Measurements from ENCODE around the gene FUNDC2.
A peak's percentile ranks its signal among the peaks of the same experiment; 100 is the strongest.

Gene FUNDC2

GRCh38 chrX:155070975-155071693 is 44.5 kb downstream of the FUNDC2 start, which contains the start of the genes BRCC3, CMC4 and MTCP1 (continued):
- TF ChIP-seq, protein P1, sequence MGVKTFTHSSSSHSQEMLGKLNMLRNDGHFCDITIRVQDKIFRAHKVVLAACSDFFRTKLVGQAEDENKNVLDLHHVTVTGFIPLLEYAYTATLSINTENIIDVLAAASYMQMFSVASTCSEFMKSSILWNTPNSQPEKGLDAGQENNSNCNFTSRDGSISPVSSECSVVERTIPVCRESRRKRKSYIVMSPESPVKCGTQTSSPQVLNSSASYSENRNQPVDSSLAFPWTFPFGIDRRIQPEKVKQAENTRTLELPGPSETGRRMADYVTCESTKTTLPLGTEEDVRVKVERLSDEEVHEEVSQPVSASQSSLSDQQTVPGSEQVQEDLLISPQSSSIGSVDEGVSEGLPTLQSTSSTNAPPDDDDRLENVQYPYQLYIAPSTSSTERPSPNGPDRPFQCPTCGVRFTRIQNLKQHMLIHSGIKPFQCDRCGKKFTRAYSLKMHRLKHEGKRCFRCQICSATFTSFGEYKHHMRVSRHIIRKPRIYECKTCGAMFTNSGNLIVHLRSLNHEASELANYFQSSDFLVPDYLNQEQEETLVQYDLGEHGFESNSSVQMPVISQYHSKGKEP (tag by site-specific recombination; IDR thresholded peaks at IDR 0.05) = no peak
- TF ChIP-seq ZNF585B (tag by site-specific recombination; IDR thresholded peaks at IDR 0.05) (no peak), ZNF2 (tag by site-specific recombination; IDR thresholded peaks at IDR 0.05) (peak; percentile 62; the same call in 1 of the 2 replicates), SP3 (tag by site-specific recombination; IDR thresholded peaks at IDR 0.05) (peak; percentile 49), GLIS1 (tag by site-specific recombination; IDR thresholded peaks at IDR 0.05) (peak; percentile 32; the same call in 1 of the 2 replicates), ZNF223 (tag by site-specific recombination; IDR thresholded peaks at IDR 0.05) (peak; percentile 96), ZNF292 (tag by site-specific recombination; IDR thresholded peaks at IDR 0.05; ENCODE audit: borderline replicate concordance, low read depth) (no peak), KLF10 (tag by site-specific recombination; IDR thresholded peaks at IDR 0.05) (peak; percentile 35; the same call in 1 of the 2 replicates), ZFP69B (tag by site-specific recombination; IDR thresholded peaks at IDR 0.05) (peak; percentile 92), PRDM10 (tag by site-specific recombination; IDR thresholded peaks at IDR 0.05) (peak; percentile 77), ZNF701 (tag by site-specific recombination; IDR thresholded peaks at IDR 0.05) (no peak), EGR2 (tag by site-specific recombination; IDR thresholded peaks at IDR 0.05; ENCODE audit: low read depth) (no peak), GLI2 (tag by site-specific recombination; IDR thresholded peaks at IDR 0.05; ENCODE audit: borderline replicate concordance, low read depth) (no peak), ZBTB48 (tag by site-specific recombination; IDR thresholded peaks at IDR 0.05) (0 out of 2 replicates have a peak, but pooled peaks have one; percentile 26), ZNF391 (tag by site-specific recombination; IDR thresholded peaks at IDR 0.05; ENCODE audit: borderline replicate concordance, low read depth) (0 out of 2 replicates have a peak, but pooled peaks have one; percentile 48), ZFP37 (tag by site-specific recombination; IDR thresholded peaks at IDR 0.05) (peak; percentile 81), ZNF677 (tag by site-specific recombination; IDR thresholded peaks at IDR 0.05) (no peak), ZXDB (tag by site-specific recombination; IDR thresholded peaks at IDR 0.05) (peak; percentile 61; the same call in 1 of the 2 replicates), ZSCAN30 (tag by site-specific recombination; IDR thresholded peaks at IDR 0.05) (peak; percentile 44; the same call in 1 of the 2 replicates), ZNF366 (tag by site-specific recombination; conservative IDR thresholded peaks at IDR 0.05) (no peak), ZNF335 (tag by site-specific recombination; conservative IDR thresholded peaks at IDR 0.05) (0 out of 2 replicates have a peak, but pooled peaks have one; percentile 65)
- TF ChIP-seq, protein P2, sequence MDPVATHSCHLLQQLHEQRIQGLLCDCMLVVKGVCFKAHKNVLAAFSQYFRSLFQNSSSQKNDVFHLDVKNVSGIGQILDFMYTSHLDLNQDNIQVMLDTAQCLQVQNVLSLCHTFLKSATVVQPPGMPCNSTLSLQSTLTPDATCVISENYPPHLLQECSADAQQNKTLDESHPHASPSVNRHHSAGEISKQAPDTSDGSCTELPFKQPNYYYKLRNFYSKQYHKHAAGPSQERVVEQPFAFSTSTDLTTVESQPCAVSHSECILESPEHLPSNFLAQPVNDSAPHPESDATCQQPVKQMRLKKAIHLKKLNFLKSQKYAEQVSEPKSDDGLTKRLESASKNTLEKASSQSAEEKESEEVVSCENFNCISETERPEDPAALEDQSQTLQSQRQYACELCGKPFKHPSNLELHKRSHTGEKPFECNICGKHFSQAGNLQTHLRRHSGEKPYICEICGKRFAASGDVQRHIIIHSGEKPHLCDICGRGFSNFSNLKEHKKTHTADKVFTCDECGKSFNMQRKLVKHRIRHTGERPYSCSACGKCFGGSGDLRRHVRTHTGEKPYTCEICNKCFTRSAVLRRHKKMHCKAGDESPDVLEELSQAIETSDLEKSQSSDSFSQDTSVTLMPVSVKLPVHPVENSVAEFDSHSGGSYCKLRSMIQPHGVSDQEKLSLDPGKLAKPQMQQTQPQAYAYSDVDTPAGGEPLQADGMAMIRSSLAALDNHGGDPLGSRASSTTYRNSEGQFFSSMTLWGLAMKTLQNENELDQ (tag by site-specific recombination; IDR thresholded peaks at IDR 0.05; ENCODE audit: low read depth) = no peak
- TF ChIP-seq, protein P3, sequence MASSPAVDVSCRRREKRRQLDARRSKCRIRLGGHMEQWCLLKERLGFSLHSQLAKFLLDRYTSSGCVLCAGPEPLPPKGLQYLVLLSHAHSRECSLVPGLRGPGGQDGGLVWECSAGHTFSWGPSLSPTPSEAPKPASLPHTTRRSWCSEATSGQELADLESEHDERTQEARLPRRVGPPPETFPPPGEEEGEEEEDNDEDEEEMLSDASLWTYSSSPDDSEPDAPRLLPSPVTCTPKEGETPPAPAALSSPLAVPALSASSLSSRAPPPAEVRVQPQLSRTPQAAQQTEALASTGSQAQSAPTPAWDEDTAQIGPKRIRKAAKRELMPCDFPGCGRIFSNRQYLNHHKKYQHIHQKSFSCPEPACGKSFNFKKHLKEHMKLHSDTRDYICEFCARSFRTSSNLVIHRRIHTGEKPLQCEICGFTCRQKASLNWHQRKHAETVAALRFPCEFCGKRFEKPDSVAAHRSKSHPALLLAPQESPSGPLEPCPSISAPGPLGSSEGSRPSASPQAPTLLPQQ (tag by site-specific recombination; IDR thresholded peaks at IDR 0.05) = peak; percentile 89
- TF ChIP-seq, protein P4, sequence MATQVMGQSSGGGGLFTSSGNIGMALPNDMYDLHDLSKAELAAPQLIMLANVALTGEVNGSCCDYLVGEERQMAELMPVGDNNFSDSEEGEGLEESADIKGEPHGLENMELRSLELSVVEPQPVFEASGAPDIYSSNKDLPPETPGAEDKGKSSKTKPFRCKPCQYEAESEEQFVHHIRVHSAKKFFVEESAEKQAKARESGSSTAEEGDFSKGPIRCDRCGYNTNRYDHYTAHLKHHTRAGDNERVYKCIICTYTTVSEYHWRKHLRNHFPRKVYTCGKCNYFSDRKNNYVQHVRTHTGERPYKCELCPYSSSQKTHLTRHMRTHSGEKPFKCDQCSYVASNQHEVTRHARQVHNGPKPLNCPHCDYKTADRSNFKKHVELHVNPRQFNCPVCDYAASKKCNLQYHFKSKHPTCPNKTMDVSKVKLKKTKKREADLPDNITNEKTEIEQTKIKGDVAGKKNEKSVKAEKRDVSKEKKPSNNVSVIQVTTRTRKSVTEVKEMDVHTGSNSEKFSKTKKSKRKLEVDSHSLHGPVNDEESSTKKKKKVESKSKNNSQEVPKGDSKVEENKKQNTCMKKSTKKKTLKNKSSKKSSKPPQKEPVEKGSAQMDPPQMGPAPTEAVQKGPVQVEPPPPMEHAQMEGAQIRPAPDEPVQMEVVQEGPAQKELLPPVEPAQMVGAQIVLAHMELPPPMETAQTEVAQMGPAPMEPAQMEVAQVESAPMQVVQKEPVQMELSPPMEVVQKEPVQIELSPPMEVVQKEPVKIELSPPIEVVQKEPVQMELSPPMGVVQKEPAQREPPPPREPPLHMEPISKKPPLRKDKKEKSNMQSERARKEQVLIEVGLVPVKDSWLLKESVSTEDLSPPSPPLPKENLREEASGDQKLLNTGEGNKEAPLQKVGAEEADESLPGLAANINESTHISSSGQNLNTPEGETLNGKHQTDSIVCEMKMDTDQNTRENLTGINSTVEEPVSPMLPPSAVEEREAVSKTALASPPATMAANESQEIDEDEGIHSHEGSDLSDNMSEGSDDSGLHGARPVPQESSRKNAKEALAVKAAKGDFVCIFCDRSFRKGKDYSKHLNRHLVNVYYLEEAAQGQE (tag by site-specific recombination; IDR thresholded peaks at IDR 0.05) = peak; percentile 21; the same call in 1 of the 2 replicates
- TF ChIP-seq, protein P5, sequence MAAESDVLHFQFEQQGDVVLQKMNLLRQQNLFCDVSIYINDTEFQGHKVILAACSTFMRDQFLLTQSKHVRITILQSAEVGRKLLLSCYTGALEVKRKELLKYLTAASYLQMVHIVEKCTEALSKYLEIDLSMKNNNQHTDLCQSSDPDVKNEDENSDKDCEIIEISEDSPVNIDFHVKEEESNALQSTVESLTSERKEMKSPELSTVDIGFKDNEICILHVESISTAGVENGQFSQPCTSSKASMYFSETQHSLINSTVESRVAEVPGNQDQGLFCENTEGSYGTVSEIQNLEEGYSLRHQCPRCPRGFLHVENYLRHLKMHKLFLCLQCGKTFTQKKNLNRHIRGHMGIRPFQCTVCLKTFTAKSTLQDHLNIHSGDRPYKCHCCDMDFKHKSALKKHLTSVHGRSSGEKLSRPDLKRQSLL (tag by site-specific recombination; IDR thresholded peaks at IDR 0.05) = no peak
